Naive B cell (primary cell): ENCODE measurements around the gene CHN2. TPM values are rescaled to one million over a fixed set of nuclear protein-coding genes. Genes with fewer than 3 reads are reported as not detected.

Experiments
- ATAC-seq, 2 donors: fragments of 150-1000 bp; cut with Tn5 transposase; 2 replicates each; pipeline ENCODE4 v1.10.0; 2021; ENCODE audit warnings: low read depth in 2 of 2, mild to moderate bottlenecking in 2 of 2, moderate library complexity in 2 of 2
- DNase-seq: peaks from one replicate; pipeline ENCODE4 v3.0.0; 2022
- H3K27ac Mint-ChIP-seq, 6 donors: one replicate each; pipeline ENCODE4 v1.8.0; 2020 to 2022; ENCODE audit warnings: mild to moderate bottlenecking in 6 of 6, mixed read lengths in 6 of 6, moderate library complexity in 5 of 6, inconsistent platforms in 2 of 6
- H3K27me3 Mint-ChIP-seq, 3 donors: one replicate each; pipeline ENCODE4 v1.8.0; 2021 to 2022; ENCODE audit warnings: mixed read lengths in 3 of 3, mild to moderate bottlenecking in 1 of 3
- H3K36me3 Mint-ChIP-seq, 2 donors: one replicate each; pipeline ENCODE4 v1.8.0; 2020 to 2022; ENCODE audit warnings: mixed read lengths in 2 of 2, inconsistent platforms in 1 of 2, mild to moderate bottlenecking in 1 of 2
- H3K4me1 Mint-ChIP-seq, 3 donors: one replicate each; pipeline ENCODE4 v1.8.0; 2020 to 2022; ENCODE audit warnings: mixed read lengths in 3 of 3, inconsistent platforms in 1 of 3, mild to moderate bottlenecking in 1 of 3, moderate library complexity in 1 of 3
- H3K4me3 Mint-ChIP-seq, 8 donors: one replicate each; pipeline ENCODE4 v1.8.0; 2020 to 2022; ENCODE audit warnings: mild to moderate bottlenecking in 8 of 8, mixed read lengths in 8 of 8, moderate library complexity in 8 of 8, inconsistent platforms in 2 of 8
- H3K9me3 Mint-ChIP-seq, 7 donors: one replicate each; pipeline ENCODE4 v1.8.0; 2020 to 2022; ENCODE audit warnings: mixed read lengths in 7 of 7, mild to moderate bottlenecking in 5 of 7, inconsistent platforms in 2 of 7, moderate library complexity in 1 of 7
- polyA plus RNA-seq, 6 donors: library from polyadenylated mRNA; unstranded; fragments of 300-500 nt; fragmentation: Illumina TruSeq; gene quantifications; one replicate each; pipeline ENCODE4 v1.2.3, GENCODE V29; 2021; ENCODE audit warnings: low read depth in 6 of 6

Gene CHN2
- under 1 TPM in 1 of 6 donors, not detected in 5; 0.27 TPM for polyA plus RNA-seq

GRCh38 chr7:29194594-29195427, at the start of gene CHN2:
TSS of gene CHN2 (plus strand) at chr7:29194775.
- H3K27me3 Mint-ChIP-seq = peaks cover 64 to 78% (median 66%) of the 10 kb centered on the region in 3 donors
- peaks cover 8 to 21% (median 16%) of the 10 kb centered on the region in 3 donors for H3K4me1 Mint-ChIP-seq
- no peaks in the 10 kb centered on the region for H3K36me3 Mint-ChIP-seq
- H3K4me3 Mint-ChIP-seq = peak within 1 kb of the TSS; percentile 54 to 90 (median 78)
- ATAC-seq = peak; percentile 57 to 68
- DNase-seq = peak; percentile 11
- peak within 1 kb of the TSS in 3 of 6 donors; percentile 10 to 49 (median 28) for H3K27ac Mint-ChIP-seq
- H3K9me3 Mint-ChIP-seq = no peaks in the 10 kb centered on the region

- Mint-ChIP-seq H3K9me3 (peaks cover 0 to 2% (median 0%) of the 10 kb centered on the region in 7 donors), H3K27me3 (peaks cover 39 to 66% (median 47%) of the 10 kb centered on the region in 3 donors), H3K36me3 (no peaks in the 10 kb centered on the region), H3K4me3 (no peak overlapping the region), H3K27ac (no peak overlapping the region), H3K4me1 (peaks cover 0 to 10% (median 0%) of the 10 kb centered on the region in 3 donors)
- ATAC-seq (no peak), DNase-seq (no peak)
Measured at GRCh38 chr7:29145553-29146056, 49.0 kb upstream of the CHN2 start.

DNA sequence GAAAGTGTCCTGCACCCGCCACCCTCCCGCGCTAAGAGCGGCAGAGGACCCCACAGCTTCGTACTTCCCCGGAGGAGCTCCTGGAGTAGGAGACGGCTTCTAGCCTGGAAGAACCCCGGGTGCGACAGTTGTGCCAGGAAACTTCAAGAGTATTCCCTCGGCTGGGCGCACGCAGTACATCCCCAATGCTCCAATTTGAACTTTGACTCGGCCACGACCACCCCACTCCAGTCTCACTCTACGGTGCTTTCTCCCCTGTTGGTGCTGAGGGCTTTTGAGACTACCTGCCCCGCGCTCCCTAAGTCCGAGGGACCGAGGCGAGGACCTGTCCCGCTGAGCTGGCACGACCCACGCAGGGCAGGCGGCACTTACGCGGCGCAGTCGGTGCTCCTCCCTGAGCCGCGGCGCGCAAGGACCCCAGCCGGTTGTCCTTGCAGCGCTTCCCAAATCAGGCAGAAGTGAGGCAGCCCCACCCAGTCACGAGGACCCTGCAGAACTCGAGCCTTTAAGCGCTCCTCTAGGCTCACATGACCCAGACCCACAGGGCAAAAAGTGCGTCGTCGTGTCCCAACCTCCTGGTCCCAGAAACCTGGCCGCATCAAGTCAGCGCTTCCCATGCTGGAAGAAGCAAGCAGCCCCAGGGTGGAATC, 48.4 kb upstream of the CHN2 start, which contains the start of gene CPVL:
Gene CPVL, minus strand, starts transcription at position 481 of the 650 bp plus-strand sequence. CDS start 25,476 bp downstream, outside the sequence.
- peak within 1 kb of the TSS in 1 of 8 donors; percentile 58 for H3K4me3 Mint-ChIP-seq
- peaks cover 0 to 2% (median 0%) of the 10 kb centered on the region in 7 donors for H3K9me3 Mint-ChIP-seq
- H3K27me3 Mint-ChIP-seq = peaks cover 36 to 61% (median 43%) of the 10 kb centered on the region in 3 donors
- ATAC-seq (no peak), DNase-seq (no peak)
- H3K36me3 Mint-ChIP-seq = no peaks in the 10 kb centered on the region
- peaks cover 0 to 10% (median 0%) of the 10 kb centered on the region in 3 donors for H3K4me1 Mint-ChIP-seq
- no peak within 1 kb of the TSS for H3K27ac Mint-ChIP-seq

- ATAC-seq (no peak), DNase-seq (no peak)
- Mint-ChIP-seq H3K36me3 (no peaks in the 10 kb centered on the region), H3K9me3 (peaks cover 0 to 2% (median 0%) of the 10 kb centered on the region in 7 donors), H3K4me1 (peaks cover 0 to 10% (median 0%) of the 10 kb centered on the region in 3 donors), H3K27me3 (peaks cover 36 to 64% (median 41%) of the 10 kb centered on the region in 3 donors), H3K4me3 (peak overlapping the region in 1 of 8 donors; percentile 58), H3K27ac (no peak overlapping the region)
Measured at GRCh38 chr7:29146888-29147609, 47.5 kb upstream of the CHN2 start.

DNA sequence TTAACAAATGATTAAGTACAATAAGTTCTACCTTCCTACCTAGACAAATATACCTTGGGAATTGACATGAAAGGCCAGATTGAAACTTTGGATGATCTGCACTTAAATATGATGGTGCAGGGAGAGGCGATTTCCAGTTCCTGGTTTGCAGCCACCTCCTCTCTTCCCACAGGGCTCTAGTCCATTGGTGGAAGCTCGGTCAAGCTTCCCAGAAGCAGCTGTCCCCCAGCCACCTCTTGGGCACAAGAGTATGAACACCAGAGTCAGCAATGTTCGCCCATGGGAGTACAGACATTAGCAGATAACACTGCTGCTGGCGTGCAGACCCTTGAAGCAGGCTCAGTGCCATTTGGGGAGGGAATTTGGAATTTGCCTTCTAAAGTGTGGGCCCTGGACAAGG, 46.8 kb upstream of the CHN2 start:
- ATAC-seq (no peak), DNase-seq (no peak)
- Mint-ChIP-seq H3K9me3 (peaks cover 0 to 2% (median 0%) of the 10 kb centered on the region in 7 donors), H3K27ac (no peak overlapping the region), H3K36me3 (no peaks in the 10 kb centered on the region), H3K4me1 (peaks cover 0 to 10% (median 0%) of the 10 kb centered on the region in 3 donors), H3K27me3 (peaks cover 34 to 63% (median 41%) of the 10 kb centered on the region in 3 donors), H3K4me3 (no peak overlapping the region)

GRCh38 chr7:29149036-29149435, 45.5 kb upstream of the CHN2 start:
- Mint-ChIP-seq H3K36me3 (no peaks in the 10 kb centered on the region), H3K27me3 (peaks cover 36 to 55% (median 46%) of the 10 kb centered on the region in 3 donors), H3K4me3 (no peak overlapping the region), H3K27ac (no peak overlapping the region), H3K4me1 (peaks cover 0 to 10% (median 0%) of the 10 kb centered on the region in 3 donors), H3K9me3 (peaks cover 0 to 2% (median 0%) of the 10 kb centered on the region in 7 donors)
- no peak for ATAC-seq
- DNase-seq = no peak

DNA sequence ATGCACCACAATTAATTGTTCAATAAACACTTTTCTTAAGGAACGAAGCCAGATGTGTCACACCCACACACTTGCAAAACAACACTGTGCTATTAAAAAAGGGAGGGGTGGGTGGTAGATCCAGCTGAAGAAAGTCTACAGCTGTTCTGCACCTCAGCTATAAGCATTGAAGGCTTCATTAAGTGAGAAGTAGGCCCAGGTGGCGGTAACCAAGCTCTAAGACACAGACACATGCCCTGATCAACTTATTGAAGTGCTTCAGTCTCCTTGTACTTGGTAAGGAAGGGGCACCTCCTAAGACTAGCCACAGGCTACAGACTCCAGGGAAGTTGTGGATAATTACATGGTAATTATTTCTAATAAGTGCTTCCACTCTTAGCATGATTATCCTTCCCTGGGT, 43.7 kb upstream of the CHN2 start:
- peaks cover 0 to 8% (median 0%) of the 10 kb centered on the region in 3 donors for H3K4me1 Mint-ChIP-seq
- no peaks in the 10 kb centered on the region for H3K36me3 Mint-ChIP-seq
- H3K27me3 Mint-ChIP-seq = peaks cover 33 to 48% (median 38%) of the 10 kb centered on the region in 3 donors
- H3K4me3 Mint-ChIP-seq = no peak overlapping the region
- DNase-seq = no peak
- ATAC-seq = no peak
- H3K9me3 Mint-ChIP-seq = peaks cover 0 to 3% (median 0%) of the 10 kb centered on the region in 7 donors
- no peak overlapping the region for H3K27ac Mint-ChIP-seq

GRCh38 chr7:29154076-29154475, 40.5 kb upstream of the CHN2 start:
- peaks cover 0 to 3% (median 0%) of the 10 kb centered on the region in 7 donors for H3K9me3 Mint-ChIP-seq
- H3K4me1 Mint-ChIP-seq = no peaks in the 10 kb centered on the region
- H3K27me3 Mint-ChIP-seq = peaks cover 25 to 40% (median 33%) of the 10 kb centered on the region in 3 donors
- no peaks in the 10 kb centered on the region for H3K36me3 Mint-ChIP-seq
- ATAC-seq = no peak
- no peak for DNase-seq
- H3K4me3 Mint-ChIP-seq = no peak overlapping the region
- no peak overlapping the region for H3K27ac Mint-ChIP-seq

GRCh38 chr7:29156907-29157452, 37.6 kb upstream of the CHN2 start:
- H3K27me3 Mint-ChIP-seq = peaks cover 35 to 48% (median 41%) of the 10 kb centered on the region in 3 donors
- no peaks in the 10 kb centered on the region for H3K36me3 Mint-ChIP-seq
- peaks cover 0 to 20% (median 4%) of the 10 kb centered on the region in 7 donors for H3K9me3 Mint-ChIP-seq
- H3K4me1 Mint-ChIP-seq = no peaks in the 10 kb centered on the region
- peak overlapping the region in 1 of 8 donors; percentile 35 for H3K4me3 Mint-ChIP-seq
- ATAC-seq (no peak), DNase-seq (no peak)
- H3K27ac Mint-ChIP-seq = no peak overlapping the region

DNA sequence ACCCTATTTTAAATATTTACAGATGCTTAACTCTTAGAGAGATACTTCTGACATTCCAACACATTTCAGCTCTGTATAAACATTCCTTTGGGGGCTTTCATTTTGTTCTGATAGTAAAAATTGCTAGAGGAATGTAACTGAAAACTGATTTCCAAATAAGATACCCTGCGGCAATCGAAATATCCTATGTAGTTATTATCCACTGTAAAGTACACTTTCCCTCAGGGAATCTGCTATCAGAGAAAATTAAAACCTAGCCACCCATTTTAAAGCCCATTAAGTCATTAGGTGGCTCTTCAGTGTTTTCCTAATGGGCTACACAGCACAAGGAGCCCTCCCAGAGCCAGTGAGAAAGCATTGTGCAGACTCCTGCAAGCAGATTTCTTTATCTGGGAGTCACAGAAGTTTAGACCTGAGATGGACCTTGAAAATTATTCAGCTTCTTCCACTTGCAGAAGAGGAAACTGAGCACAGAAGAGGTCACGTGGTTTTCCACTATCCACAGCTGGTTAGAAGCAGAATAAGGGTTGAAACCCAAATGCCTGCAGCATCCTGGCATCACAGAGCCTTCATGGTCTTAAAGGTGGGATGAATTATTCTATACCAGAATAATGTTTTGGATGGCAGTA, 35.7 kb upstream of the CHN2 start:
- H3K4me1 Mint-ChIP-seq = no peaks in the 10 kb centered on the region
- H3K27ac Mint-ChIP-seq = no peak overlapping the region
- no peak for ATAC-seq

DNA sequence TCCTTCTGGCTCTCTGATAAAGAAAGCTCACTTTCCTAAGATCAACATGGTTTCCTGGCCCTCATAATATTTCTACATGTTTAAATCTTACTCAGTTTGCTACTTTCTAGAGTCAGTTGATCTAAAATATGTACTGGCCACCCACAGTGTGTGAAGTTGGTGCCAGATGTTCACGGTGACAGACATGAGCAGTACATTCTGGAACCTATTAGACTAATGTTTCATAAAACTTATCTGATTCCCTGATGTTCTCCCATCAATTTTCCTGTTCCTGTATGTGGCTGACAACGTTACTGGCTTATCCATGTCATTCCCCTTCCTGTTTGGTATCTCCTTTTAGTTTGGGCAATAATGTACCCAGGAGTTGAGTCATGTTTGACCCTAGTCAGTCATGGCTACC, 34.5 kb upstream of the CHN2 start:
- Mint-ChIP-seq H3K36me3 (no peaks in the 10 kb centered on the region), H3K9me3 (peaks cover 0 to 22% (median 6%) of the 10 kb centered on the region in 7 donors), H3K4me1 (no peaks in the 10 kb centered on the region), H3K27ac (peak overlapping the region in 1 of 6 donors; percentile 64), H3K27me3 (peaks cover 27 to 52% (median 39%) of the 10 kb centered on the region in 3 donors), H3K4me3 (no peak overlapping the region)
- ATAC-seq (no peak), DNase-seq (no peak)

More for the DNA sequence above, 35.7 kb upstream of the CHN2 start:
- Mint-ChIP-seq H3K4me3 (no peak overlapping the region), H3K9me3 (peaks cover 0 to 22% (median 4%) of the 10 kb centered on the region in 7 donors), H3K36me3 (no peaks in the 10 kb centered on the region), H3K27me3 (peaks cover 27 to 48% (median 39%) of the 10 kb centered on the region in 3 donors)
- no peak for DNase-seq

DNA sequence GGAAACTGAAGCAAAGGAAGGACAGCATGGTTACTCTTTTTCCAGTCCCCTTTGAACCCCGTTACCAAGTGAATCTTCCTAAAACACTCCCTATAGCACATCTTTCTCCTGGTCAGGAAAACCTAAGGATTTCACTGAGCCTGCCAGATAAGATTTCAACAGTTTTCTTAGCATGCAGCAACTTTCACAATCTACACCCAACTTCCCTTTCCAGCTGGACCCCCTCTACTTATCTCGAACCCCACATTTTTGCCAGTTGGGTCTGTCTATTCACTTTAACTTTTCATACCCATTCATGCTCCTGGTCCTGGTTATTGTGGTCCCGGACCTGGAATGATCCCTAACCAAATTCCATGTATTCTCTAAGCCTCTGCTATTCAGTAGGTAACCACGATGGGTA, 33.3 kb upstream of the CHN2 start:
- Mint-ChIP-seq H3K36me3 (no peaks in the 10 kb centered on the region), H3K27me3 (peaks cover 27 to 46% (median 39%) of the 10 kb centered on the region in 3 donors), H3K9me3 (peaks cover 0 to 30% (median 14%) of the 10 kb centered on the region in 7 donors), H3K27ac (no peak overlapping the region), H3K4me1 (no peaks in the 10 kb centered on the region), H3K4me3 (no peak overlapping the region)
- no peak for DNase-seq
- no peak for ATAC-seq
